Fibroblast of skin of left quadriceps (primary cell): ENCODE results near the gene MSN.

Experiments used
- DNase-seq, 2 experiments: peaks; one replicate each; pipeline ENCODE4 v3.0.0-alpha.2; 2013; ENCODE audit warnings: low read depth in 2 of 2

The MSN gene

GRCh38 chrX:65673857-65674203 is 6.4 kb downstream of the MSN start:
- DNase-seq: no peak

GRCh38 chrX:65674204-65674893 is 6.9 kb downstream of the MSN start:
- no peak for DNase-seq

- DNase-seq: peak; percentile 83 to 85
Measured at GRCh38 chrX:65677954-65678469, 10.6 kb downstream of the MSN start.

GRCh38 chrX:65679071-65679540 is 11.7 kb downstream of the MSN start:
- no peak for DNase-seq

GRCh38 chrX:65681810-65682209 is 14.4 kb downstream of the MSN start:
- DNase-seq: no peak

GRCh38 chrX:65685112-65685511 is 17.7 kb downstream of the MSN start:
- DNase-seq: no peak

GRCh38 chrX:65686236-65686635 is 18.8 kb downstream of the MSN start:
- DNase-seq: no peak

GRCh38 chrX:65687367-65687766 is 19.9 kb downstream of the MSN start:
- no peak for DNase-seq

GRCh38 chrX:65688403-65688871 is 21.0 kb downstream of the MSN start:
- no peak for DNase-seq

- no peak for DNase-seq
Measured at GRCh38 chrX:65689377-65689776, 21.9 kb downstream of the MSN start.

GRCh38 chrX:65690057-65690855 is 22.8 kb downstream of the MSN start:
- no peak for DNase-seq

GRCh38 chrX:65695849-65696449 is 28.5 kb downstream of the MSN start:
- DNase-seq: no peak

- DNase-seq: no peak
Measured at GRCh38 chrX:65696613-65697012, 29.2 kb downstream of the MSN start.

- DNase-seq: peak; percentile 55 to 57
Measured at GRCh38 chrX:65697211-65697641, 29.8 kb downstream of the MSN start.

GRCh38 chrX:65697915-65698796 is 30.7 kb downstream of the MSN start:
- no peak for DNase-seq

- no peak for DNase-seq
Measured at GRCh38 chrX:65702956-65703355, 35.5 kb downstream of the MSN start.

- no peak for DNase-seq
Measured at GRCh38 chrX:65705439-65705838, 38.0 kb downstream of the MSN start.

- peak in 1 of 2 experiments; percentile 8 for DNase-seq
Measured at GRCh38 chrX:65706041-65706828, 38.8 kb downstream of the MSN start.

GRCh38 chrX:65707151-65707550 is 39.7 kb downstream of the MSN start:
- DNase-seq: no peak

- DNase-seq: no peak
Measured at GRCh38 chrX:65712005-65712806, 44.8 kb downstream of the MSN start.
